ENCODE data around the gene PYGM. TPM values are rescaled to one million over a fixed set of nuclear protein-coding genes. Genes with fewer than 3 reads are reported as not detected.

The PYGM gene
- total RNA-seq, 1 donor from 2014 or later: 14.7 TPM

GRCh38 chr11:64791781-64792291 is 32.1 kb upstream of the PYGM start:
- DNase-seq (ENCODE audit: low spot score): no peak

GRCh38 chr11:64790205-64791095 is 30.7 kb upstream of the PYGM start:
- DNase-seq (ENCODE audit: low spot score): no peak

- no peak for DNase-seq (ENCODE audit: low spot score)
Observed at GRCh38 chr11:64789331-64790204, 29.8 kb upstream of the PYGM start.

GRCh38 chr11:64788321-64789215 is 28.8 kb upstream of the PYGM start:
- no peak for DNase-seq (ENCODE audit: low spot score)

- DNase-seq (ENCODE audit: low spot score): no peak
Observed at GRCh38 chr11:64787526-64788320, 27.9 kb upstream of the PYGM start.

- DNase-seq (ENCODE audit: low spot score): no peak
Observed at GRCh38 chr11:64786308-64786707, 26.5 kb upstream of the PYGM start.

GRCh38 chr11:64784813-64785581 is 25.2 kb upstream of the PYGM start:
- DNase-seq (ENCODE audit: low spot score): no peak

- peak; percentile 100 for DNase-seq (ENCODE audit: low spot score)
Observed at GRCh38 chr11:64778473-64779298, 18.9 kb upstream of the PYGM start, which contains the start of gene SF1. Gene SF1, minus strand, starts transcription at chr11:64778542. Its CDS starts 150 bp downstream, at chr11:64778392.

- no peak for DNase-seq (ENCODE audit: low spot score)
Observed at GRCh38 chr11:64778223-64778472, 18.4 kb upstream of the PYGM start.

- peak; percentile 90 for DNase-seq (ENCODE audit: low spot score)
Observed at GRCh38 chr11:64777449-64778222, 17.9 kb upstream of the PYGM start.

- DNase-seq (ENCODE audit: low spot score): no peak
Observed at GRCh38 chr11:64776875-64777274, 17.1 kb upstream of the PYGM start.

GRCh38 chr11:64776425-64776824 is 16.7 kb upstream of the PYGM start:
- no peak for DNase-seq (ENCODE audit: low spot score)

- no peak for DNase-seq (ENCODE audit: low spot score)
Observed at GRCh38 chr11:64774144-64774543, 14.4 kb upstream of the PYGM start.

GRCh38 chr11:64772303-64773018 is 12.7 kb upstream of the PYGM start:
- DNase-seq (ENCODE audit: low spot score): no peak

GRCh38 chr11:64771861-64772260 is 12.1 kb upstream of the PYGM start:
- no peak for DNase-seq (ENCODE audit: low spot score)

- DNase-seq (ENCODE audit: low spot score): no peak
Observed at GRCh38 chr11:64770120-64770519, 10.3 kb upstream of the PYGM start.

- no peak for DNase-seq (ENCODE audit: low spot score)
Observed at GRCh38 chr11:64769283-64769682, 9.5 kb upstream of the PYGM start.
